Endometrial microvascular endothelial cells (primary cell): ENCODE measurements around the gene ENPP4. TPM values are rescaled to one million over a fixed set of nuclear protein-coding genes. Genes with fewer than 3 reads are reported as not detected.
"Not testable (repeated sequence)": the region's sequence is repeated elsewhere in the genome, so short reads cannot be mapped to it uniquely, and the experiment has no call there.

ENCODE experiments used
- in situ Hi-C: cut with HindIII; loops from 2 replicates; pipeline ENCODE4 v1.10.0; 2017; ENCODE audit warnings: low sequenced_read_pairs, low pct_unique_long_range_greater_than_20kb; ENCODE audit errors: inconsistent ontology term
- total RNA-seq: library from RNA; depleted of rRNA; stranded (reverse); fragments of >200 nt; gene quantifications from one replicate; pipeline ENCODE4 v1.2.3, GENCODE V29; 2015; ENCODE audit errors: inconsistent ontology term

The ENPP4 gene
- total RNA-seq, 1 donor from 2014 or later: 3.1 TPM

DNA sequence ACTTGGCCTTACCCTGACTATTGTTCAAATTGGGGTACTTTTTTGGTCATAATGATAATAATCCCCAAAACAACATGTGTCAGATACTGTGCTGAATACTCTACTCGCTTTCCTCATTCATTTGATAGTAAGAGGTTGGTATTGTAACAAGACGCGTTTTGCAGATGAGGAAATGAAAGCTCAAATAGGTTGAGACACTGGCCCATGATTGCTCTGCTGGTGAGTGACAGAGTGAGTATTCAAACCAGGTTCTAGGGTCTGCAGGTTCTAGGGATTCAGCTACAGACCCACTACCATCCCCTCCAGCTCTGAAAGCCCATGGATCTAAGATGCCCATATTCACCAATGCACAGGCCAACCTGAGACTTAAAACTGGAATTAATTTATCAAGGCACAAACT is 1.3 kb upstream of the ENPP4 start:
- in situ Hi-C loops: no loop called here

DNA sequence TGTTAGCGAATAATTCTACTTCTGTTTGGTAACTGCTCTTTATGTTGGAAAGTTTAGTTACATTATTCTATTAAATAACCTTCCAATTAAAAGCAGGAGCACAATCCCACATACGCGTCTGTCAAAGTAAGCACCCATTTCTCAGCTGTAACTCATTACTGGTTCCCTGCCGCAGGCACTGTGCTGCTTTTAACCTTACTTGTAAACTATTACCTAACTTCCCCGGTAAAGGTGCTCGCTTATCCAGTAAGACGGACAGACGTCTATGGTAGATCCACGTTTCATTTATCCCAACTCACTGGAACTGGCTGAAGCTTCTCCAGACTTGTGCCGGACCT is 529 bp upstream of the ENPP4 start:
- in situ Hi-C loops: no loop called here

DNA sequence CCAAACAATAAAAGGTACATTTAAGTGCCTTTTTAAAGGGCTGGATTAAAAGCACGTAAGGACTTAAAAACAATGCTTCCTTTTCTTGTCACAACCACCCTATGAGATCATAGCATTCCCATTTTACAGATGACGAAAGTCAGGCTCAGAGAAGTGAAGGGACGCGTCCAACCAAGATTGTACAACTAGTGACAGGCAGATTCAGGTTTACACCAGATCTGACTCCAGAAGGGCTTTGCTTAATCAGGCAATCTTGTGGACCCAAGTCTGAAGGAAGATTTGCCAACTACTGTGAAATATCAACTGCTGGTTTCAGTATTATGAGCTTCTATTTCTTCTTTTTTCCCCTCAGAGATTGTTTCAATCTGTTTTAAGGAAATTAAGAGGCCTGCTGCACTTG is 877 bp downstream of the ENPP4 start:
- in situ Hi-C loops: no loop called here

DNA sequence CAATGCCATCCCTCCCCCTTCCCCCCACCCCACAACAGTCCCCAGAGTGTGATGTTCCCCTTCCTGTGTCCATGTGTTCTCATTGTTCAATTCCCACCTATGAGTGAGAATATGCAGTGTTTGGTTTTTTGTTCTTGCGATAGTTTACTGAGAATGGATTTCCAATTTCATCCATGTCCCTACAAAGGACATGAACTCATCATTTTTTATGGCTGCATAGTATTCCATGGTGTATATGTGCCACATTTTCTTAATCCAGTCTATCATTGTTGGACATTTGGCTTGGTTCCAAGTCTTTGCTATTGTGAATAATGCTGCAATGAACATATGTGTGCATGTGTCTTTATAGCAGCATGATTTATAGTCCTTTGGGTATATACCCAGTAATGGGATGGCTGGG is 1.5 kb downstream of the ENPP4 start:
- in situ Hi-C loops: not testable (repeated sequence)

DNA sequence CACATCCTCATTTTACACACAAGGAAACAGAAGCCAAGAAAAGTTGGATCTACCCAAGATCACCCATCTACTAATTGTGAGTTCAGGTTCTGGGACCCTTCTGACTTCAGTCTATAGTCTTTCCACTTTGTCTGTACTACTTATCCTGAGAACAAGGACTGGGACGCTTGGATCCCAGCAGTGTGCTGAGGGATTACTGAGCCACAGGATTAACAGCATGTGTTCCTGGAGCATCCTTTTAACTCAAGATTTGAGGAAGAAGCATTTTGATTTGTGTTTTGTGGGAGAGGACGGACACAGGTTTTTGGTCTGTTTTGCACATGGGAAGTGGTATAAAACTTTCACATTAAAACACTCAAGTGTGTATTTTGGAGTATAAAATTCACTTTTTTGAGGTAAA is 4.4 kb downstream of the ENPP4 start:
- in situ Hi-C loops: no loop called here

DNA sequence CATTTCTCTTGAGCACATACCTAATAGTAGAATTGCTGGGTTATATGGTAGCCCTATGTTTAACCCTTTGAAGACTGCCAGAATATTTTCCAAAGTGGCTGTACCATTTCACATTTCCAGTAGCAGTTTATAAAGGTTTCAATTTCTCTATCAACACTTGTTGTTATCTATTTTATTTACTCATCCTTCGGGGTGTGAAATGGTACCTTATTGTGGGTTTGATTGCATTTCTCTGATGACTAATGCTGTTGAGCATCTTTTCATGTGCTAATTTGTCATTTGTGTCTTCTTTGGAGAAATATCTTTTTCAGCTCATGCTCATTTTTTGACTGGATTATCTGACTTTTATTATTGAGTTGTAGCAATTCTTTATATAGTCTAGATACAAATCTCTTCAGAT is 5.4 kb downstream of the ENPP4 start:
- in situ Hi-C loops: no loop called here

DNA sequence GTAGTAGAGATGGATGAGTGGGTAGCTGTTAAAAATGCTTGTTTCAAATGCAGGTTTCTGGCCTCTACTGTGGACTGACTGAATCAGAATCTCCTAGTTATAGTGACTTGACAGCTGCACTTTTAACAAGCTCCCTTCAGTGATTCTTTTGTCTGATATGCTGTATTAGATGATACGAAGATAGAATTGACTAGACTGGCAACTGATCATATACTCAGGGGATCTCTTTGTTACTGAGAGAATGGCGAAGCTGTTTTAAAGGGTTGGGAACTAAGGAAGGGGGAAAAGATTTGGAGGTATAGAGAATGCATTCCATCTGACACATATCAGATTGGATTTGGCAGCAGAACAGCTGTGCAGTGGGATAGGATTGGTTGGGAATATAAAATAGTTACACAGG is 7.0 kb downstream of the ENPP4 start:
- in situ Hi-C loops: no loop called here

DNA sequence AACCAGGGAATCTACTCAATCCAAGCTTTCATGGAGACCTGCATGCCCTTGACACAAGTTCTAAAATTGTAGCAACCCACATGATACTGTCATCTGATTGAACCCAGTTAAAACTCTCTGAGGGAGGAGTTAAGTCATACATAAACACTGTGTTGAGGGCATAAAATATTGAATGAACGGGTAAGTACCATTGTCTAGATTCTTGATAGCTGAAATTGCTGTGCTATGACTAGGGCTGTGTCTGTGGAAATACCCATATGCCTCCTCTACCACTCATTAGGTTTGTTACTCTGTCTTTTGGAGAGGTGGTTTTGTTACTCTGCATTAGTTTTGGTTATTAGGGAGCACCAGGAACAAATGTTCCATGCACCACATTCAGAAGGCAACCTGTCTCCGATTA is 7.6 kb downstream of the ENPP4 start:
- in situ Hi-C loops: no loop called here

DNA sequence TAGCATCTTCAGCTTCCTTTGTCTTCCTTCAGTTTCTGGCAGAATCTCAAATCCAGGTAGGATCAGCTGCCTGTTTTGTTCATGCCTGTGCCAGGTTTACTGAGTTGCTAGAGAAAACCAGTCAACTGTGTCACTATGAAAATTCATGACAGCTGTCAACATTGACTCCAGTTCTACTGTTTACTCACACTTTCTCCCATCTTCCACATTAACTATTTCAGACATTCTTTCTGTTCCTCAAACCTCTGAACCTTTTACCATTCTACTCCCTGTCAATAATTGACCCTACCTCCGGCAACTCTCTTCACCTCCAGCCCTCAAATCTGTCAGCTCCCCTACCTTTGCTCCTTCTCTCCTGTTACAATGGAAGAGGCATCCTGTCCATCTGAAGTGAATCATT is 8.5 kb downstream of the ENPP4 start:
- in situ Hi-C loops: no loop called here

DNA sequence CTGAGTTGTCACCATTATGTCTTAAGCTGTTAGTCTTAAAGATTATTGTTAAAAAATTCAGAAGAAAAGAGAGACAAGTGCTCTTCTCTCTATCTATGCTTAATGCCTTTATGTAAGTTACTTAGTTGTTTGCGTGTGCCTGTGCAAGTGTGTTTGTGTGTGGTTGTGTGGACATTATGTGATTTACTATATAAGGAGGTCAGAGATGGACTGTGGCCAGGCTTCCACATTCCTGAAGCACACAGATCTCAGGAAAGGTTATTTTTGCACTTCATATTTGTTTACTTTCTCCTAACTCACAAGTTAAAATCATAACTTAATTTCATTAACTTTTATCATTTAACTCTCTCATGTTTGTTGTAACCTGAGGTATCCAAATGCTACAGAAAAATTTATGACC is 14.5 kb downstream of the ENPP4 start:
- in situ Hi-C loops: no loop called here

DNA sequence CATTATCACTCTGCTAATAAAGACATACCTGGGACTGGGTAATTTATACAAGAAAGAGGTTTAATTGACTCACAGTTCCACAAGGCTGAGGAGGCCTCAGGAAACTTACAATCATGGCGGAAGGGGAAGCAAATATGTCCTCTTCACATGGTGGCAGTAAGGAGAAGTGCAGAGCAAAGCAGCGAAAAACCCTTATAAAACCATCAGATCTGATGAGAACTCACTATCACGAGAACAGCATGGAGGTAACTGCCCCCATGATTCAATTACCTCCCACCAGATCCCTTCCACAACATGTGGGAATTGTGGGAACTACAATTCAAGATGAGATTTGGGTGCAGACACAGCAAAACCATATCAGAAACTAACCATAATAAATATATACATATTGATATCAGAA is 19.3 kb downstream of the ENPP4 start:
- in situ Hi-C loops: not testable (repeated sequence)

DNA sequence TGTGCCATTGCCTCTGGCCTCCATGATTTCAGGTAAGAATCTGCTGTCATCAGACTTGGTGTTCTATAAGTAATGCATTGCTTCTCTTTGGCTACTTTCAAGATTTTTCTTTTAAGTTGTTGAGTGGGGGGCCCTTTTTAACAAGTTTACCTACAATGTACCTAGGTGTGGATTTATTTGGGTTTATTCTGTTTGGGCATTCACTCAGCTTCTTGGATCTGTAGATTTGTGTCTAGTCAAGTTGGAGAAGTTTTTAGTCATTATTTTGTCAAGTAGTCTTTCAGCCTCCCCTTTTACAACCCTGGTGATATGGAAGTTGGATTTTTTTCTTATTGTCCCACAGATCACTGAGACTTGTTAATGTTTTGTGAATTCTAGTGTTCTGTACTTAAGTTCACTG is 26.9 kb downstream of the ENPP4 start:
- in situ Hi-C loops: no loop called here

DNA sequence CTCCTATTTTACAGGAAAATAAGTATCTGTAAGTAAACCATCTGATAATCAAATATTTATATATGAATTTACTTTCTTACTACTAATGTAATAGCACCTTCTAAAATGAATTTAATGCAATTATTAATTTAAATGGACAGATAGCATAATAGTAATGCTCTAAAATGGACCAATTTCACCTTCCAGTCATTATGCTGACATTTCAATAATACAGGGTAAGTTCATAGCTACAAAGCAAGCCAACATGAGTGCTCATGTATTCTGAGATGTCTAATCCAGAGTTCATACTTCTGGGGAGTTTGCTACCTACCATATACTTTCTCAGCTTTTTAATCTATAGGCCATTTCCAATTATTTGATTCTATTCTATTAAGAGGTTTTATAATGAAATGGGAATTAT is 29.4 kb downstream of the ENPP4 start:
- in situ Hi-C loops: no loop called here

DNA sequence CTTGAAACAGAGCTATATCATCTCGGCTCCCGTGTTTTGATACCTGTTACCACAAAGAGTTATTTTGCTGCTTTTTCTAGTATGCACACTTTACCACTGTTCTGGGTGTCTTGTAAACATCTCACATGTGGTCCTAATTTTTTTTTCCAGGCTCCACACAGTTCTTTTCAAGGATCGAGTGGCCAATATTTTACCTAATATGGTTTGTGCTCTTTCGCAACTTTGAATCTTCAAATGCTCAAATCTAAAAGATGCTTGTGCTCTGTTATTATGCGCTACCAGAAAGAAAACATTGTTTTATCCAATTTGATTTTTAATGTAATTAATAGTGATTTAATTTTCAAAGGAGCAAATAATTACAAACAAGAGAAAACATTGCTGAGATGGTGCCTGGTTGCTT is 30.3 kb downstream of the ENPP4 start:
- in situ Hi-C loops: no loop called here

DNA sequence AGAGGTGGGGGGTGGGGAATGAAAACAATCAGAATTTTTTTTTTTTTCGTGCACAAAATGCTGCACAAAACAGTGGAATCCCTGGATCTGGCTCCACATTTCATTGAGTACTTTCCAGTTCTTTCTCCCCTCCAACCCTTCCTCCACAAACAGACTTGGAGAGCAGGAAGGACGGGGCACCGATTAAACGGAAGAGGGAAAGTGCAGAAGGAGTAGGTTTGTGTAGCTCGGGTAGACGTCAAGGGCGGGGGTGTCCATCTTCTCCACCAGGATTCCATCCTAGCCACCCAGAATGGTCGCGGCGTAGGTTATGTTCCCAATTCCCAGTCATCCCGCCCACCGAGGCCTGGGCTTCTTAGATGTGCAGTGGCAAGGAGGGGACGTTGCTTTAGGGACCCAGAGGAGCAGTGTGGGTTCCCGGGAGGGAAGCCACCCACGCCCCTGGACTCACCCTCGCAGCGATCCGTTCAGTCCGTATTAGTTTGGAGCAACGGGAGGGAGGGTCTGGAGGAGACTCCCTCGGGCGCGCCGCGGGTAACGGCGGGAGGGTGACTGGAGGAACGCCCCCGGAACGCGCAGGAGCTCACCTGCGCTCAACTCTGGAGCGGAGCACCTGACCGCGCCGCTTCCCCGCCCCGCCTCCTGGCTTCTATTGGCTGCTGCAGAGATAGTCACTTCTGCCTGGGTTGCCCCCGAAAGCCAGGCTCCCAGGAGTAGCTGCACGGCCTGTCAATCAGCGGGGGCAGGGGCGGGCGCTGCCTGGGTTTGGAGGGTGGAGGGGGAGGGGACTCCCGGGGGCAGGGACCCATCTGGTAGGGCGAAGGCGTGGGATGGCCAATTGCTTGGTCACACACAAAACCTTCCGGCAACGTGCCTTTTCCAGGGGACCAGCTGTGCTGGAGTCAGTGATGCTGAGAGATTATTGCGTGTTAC is 40.8 kb downstream of the ENPP4 start, which contains the start of gene ENPP5:
TSS of gene ENPP5 (minus strand) at position 624 of the 933 bp plus-strand sequence. CDS start 2,718 bp downstream, outside the sequence.
- in situ Hi-C loops: no loop called here

DNA sequence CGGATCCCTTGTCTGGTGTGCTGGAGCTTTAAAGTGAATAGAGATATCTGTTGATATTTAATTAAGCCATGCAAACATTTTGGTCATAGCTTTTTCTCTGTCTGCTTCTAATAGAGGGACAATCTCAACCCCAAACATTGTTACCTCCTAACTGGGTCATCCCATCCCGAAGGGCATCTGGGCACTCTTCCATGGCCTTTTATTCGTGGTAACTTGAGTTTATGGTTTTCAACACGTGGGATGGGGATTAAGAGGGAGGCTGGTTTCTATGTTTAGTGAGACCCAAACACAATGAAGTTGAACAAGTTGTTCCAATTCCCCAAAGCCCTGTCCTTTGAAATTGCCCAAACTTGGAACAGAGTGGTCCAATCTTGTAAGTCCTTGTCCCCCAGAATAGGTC is 42.4 kb downstream of the ENPP4 start:
- in situ Hi-C loops: no loop called here

DNA sequence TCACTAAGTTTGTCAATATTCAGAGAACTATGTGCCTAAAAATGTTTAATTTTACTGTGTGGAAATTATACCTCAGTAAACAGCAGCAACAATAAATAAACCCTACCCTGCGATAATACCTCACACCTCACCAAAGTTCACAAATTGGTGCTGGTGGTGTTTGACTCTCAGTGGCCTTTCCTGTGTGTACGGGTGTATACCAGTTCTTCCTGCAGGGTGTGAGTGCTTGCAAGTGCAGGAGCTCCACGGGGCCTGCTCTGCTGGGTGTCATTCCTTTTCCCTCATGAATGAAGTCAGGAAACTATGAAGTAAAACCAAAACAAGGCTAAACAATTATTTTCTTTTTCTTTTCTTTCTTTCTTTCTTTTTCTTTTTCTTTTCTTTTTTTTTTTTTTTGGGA is 45.1 kb downstream of the ENPP4 start:
- in situ Hi-C loops: no loop called here

DNA sequence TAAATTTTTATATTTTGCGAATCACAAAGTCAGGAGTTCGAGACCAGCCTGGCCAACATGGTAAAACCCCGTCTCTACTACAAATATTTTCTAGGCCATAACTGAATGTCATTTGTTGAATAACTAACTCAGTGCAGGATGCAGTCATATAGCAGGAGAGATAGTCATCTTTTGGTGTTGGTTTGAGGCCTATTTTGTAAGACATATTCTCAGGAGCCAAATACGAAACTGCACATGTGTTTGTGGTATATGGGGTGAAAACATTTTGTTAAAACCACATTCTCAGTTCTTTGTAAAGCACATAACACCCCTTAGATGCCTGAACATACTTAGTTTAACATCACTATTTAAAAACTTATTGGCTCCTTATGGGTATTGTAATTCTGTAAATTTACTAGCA is 45.7 kb downstream of the ENPP4 start:
- in situ Hi-C loops: no loop called here

DNA sequence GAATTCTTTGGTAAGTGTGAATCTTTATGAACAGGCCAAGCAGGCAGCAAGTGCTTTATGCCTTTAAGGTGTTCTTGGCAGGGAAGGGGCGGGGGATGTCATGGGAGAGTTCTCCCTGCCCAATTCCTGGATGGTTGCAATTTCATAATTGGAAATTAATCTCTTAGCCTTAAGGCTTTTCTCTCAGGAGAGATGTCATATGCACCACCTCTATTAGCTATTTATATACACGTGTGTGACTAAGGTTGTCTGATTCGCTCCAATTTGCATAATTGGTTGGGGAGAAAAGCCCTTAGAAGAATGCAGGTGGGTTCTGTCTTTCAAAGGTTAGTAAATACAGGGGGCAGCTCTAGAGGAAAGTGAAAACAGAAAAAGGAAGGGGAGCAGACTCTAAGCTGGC is 46.2 kb downstream of the ENPP4 start:
- in situ Hi-C loops: no loop called here

DNA sequence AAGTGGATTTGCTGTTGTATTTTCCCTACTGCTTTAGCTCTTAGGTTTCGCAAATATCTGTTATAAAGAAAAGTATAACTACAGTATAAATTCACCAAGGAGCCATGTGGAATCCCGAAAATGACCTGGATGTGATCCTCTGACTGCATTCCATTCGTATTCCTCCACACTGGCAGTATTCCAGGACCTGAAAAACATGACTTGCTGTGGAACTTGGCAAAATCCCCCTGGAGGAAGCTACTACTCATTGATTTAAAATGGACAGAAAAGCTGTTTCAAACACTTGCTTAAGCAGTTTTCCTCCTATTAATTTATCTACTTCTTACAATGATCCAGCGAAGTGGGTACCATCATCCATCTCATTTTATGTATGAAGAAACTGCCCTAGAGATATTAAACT is 54.3 kb downstream of the ENPP4 start:
- in situ Hi-C loops: no loop called here

DNA sequence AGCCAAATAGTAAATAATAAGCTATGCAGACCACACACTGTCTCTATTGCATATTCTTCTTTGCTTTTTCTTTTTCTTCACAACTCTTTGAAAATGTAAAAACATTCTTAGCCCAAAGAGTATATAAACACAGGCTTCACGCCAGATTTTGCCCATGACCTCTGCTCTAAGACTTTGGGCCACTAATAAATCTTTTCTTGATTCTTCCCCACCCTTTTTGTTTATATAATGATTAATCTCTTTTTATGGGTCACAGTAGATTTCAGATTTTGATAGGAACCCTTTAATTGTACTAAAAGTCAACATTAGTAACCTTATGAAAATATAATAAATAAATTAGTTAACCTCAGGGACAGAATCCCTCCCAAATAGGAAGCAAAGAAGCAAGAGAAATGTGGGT is 56.8 kb downstream of the ENPP4 start:
- in situ Hi-C loops: no loop called here
